GM08714 (cell line): ENCODE results near the gene MPHOSPH9.
"Not testable (repeated sequence)": the region's sequence is repeated elsewhere in the genome, so short reads cannot be mapped to it uniquely, and the experiment has no call there.

Source experiments
- H3K4me3 ChIP-seq: fragments of 200-500 bp; sonication (Bioruptor generic); 2 replicates; pipeline ENCODE4 v1.5.1; 2014; ENCODE audit warnings: mild to moderate bottlenecking, low read length, inconsistent platforms
- ZNF274 ChIP-seq: IDR thresholded peaks from 2 replicates; pipeline ENCODE4 v1.6.1; 2012; ENCODE audit warnings: mild to moderate bottlenecking, low read depth, low read length

Gene MPHOSPH9

GRCh38 chr12:123266679-123267277 lies 33.8 kb upstream of the MPHOSPH9 start:
- H3K4me3 ChIP-seq, result no peak overlapping the region
- TF ChIP-seq ZNF274, result no peak

GRCh38 chr12:123265851-123266678 lies 33.1 kb upstream of the MPHOSPH9 start:
- H3K4me3 ChIP-seq, result no peak overlapping the region
- no peak for TF ChIP-seq ZNF274

DNA sequence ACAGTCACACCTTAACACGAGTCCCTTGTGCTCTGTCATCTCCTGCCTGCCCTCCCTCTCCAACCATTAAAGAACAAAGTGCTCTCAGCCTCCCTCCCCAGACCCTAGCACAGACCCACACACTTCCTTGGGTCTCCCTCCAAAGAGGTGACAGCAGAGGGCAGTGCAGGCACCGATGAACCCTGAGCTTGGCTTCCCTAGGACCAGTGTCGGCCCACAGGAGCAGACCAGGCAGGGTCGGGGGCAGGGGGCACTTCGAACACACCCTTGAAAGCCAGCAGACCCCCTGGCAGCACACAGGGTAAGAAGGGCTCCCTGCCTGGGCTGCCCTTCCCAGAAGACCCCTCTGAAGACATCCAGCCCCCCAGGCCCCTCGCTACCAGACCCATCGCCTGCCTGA lies 31.7 kb upstream of the MPHOSPH9 start:
- H3K4me3 ChIP-seq, result no peak overlapping the region
- TF ChIP-seq ZNF274, result no peak

DNA sequence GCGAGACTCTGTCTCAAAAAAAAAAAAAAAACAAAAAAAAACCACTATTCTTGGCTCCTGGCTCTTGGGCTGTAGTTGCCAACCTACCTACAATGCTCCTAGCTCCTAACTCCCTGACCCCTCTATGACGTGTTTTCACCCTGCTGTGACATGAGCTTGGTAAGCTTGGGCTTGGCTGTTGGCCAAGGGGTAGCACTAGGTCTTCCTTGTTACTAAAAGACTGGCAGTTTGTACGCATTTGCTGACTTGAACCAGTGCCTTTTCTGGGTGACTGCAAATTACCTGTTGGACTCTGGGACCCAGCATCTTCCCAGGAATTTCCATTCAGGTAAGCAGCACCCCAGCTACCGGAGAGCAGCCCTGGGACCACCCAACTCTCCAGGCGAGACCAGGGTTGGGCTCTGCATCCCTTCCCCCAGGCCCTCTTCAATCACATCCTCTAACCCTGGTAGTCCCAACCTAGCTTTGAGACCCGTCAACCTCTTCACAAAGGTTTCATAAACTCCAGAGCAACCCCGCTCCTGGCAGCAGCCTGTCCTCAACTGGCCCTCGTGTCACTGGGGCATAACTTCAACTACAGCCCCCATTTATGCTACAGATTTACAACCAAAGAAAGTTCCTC lies 30.4 kb upstream of the MPHOSPH9 start:
- H3K4me3 ChIP-seq, result no peak overlapping the region
- no peak for TF ChIP-seq ZNF274

DNA sequence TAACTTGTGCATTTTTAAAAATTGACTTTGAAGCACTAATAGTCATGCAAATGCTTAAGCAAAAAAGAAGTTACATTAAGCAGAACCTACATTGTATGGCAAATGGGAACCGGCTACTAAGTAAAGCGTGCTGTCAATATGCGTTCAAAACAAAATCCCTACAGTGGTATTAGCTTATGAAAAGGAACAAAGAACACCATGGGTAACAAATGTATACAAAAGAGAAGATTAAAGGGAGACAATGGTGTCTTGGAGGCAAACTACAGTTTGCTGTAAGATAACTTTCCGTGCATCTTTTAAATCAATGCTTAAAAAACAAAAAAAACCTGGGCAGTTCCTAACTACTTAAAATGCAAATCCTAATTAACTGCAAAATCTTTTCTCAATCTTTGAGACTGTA lies 28.3 kb upstream of the MPHOSPH9 start:
- TF ChIP-seq ZNF274, result no peak
- no peak overlapping the region for H3K4me3 ChIP-seq

GRCh38 chr12:123260081-123260480 lies 27.1 kb upstream of the MPHOSPH9 start:
- no peak for TF ChIP-seq ZNF274
- H3K4me3 ChIP-seq, result no peak overlapping the region

GRCh38 chr12:123258593-123258992 lies 25.7 kb upstream of the MPHOSPH9 start:
- TF ChIP-seq ZNF274, result no peak
- no peak overlapping the region for H3K4me3 ChIP-seq

DNA sequence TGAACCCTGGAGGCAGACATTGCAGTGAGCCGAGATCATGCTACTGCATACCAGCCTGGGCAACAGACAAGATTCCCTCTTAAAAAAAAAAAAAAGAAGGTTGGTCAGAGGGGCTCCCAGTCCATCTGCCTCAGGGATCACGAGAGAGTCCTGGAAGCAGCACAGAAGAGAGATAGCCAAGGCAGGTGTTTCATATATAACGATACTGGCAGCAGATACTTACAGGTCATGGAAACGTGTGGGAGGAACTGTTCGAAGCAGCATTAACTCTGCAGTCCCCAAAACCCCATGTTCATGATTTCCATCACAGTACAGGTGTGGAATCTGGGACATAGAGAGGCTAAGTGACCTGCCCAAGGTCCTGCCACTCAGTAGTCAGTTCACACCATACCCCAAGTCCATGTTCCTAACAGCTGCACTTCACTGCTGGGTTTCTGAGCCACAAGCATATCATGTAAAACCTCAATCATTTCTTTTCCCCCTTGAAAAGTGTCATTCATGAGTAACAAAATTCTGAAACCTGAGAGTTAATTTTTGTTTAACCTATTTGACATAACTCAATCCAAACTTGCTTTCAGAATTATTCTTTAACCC lies 22.0 kb upstream of the MPHOSPH9 start:
- H3K4me3 ChIP-seq, result no peak overlapping the region
- TF ChIP-seq ZNF274, result no peak

DNA sequence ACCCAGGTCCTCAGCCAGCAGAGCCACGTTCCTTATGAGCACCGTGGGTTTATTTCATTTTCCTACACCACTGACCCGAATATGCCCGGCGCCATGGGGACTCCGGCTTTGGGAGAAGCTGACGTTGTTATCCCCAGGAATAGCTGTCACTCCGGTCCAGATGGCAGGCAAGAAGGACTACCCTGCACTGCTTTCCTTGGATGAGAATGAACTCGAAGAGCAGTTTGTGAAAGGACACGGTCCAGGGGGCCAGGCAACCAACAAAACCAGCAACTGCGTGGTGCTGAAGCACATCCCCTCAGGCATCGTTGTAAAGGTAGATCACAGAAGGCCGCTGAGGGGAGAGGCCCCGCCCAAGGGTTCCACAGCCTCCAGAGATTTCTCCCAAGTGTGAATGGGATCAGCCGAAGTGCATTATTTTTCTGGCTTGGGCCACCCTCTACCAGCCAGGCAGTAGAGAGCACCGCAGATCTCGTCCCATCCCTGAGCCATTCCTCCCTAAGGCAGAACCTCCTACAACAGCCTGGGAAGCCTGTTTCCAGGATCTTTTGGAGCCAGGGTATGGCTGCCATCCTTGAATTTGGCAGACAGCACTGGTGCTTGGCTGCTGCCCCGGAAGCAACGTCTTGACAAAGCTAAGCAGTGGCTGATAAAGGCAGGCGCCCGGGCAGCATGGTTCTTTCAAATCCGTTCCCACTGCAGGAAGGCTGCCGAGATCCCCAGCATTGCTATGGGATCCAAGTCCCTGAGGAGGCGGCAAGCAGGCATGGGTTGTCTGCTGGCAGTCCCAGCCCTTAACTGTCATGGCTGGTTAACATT lies 20.9 kb upstream of the MPHOSPH9 start:
- no peak for TF ChIP-seq ZNF274
- H3K4me3 ChIP-seq, result no peak overlapping the region

DNA sequence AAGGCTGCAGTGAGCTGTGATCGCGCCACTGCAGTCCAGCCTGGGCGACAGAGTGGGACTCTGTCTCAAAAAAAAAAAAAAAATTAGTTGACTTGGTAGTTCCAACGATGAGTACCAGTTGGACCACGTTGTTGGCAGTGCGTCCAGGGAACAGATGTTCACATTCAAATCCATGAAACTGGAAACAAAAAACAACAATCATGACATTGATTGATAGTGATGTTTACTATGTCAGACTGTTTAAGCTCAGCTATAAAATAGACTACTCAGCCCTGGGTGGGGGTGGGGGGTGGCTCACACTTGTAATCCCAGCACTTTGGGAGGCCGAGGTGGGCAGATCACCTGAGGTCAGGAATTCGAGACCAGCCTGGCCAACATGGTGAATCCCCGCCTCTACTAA lies 19.4 kb upstream of the MPHOSPH9 start:
- H3K4me3 ChIP-seq, result not testable (repeated sequence)

GRCh38 chr12:123251403-123252076 lies 18.6 kb upstream of the MPHOSPH9 start:
- no peak for TF ChIP-seq ZNF274
- H3K4me3 ChIP-seq, result no peak overlapping the region

DNA sequence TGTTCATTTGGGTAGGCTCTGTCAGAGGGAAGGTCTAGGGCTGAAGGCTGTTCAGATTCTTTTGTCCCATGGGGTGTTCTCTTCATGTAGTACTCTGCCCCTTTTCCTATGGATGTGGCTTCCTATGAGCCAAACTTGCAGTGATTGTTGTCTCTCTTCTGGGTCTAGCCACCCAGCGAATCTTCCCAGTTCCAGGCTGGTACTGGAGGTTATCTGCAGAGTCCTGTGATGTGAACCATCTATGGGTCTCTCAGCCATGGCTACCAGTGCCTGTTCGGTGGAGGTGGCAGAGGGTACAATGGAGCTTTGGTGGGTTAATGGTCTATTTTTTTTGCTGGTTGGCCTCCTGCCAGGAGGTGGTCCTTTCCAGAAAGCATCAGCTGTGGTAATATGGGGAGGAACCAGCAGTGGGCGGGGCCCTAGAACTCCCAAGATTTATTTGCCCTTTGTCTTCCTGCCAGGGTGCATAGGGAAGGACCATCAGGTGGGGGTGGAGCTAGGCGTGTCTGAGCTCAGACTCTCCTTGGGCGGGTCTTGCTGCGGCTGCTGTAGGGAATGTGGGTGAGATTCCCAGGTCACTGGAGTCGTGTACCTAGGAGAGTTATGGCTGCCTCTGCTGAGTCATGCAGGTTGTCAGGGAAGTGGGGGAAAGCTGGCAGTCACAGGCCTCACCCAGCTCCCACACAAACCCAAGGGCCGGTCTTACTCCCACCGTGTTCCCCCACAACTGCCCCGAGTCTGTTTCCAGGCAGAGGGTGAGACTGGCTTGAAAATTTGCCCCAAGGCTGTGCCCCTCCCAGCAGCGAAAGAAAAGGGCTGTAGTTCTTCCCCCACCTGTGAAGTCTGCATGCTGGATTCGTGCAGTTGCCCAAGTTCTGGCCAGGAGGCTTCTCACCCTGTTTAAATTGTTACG lies 17.8 kb upstream of the MPHOSPH9 start:
- no peak overlapping the region for H3K4me3 ChIP-seq
- no peak for TF ChIP-seq ZNF274

- H3K4me3 ChIP-seq, result not testable (repeated sequence)
Measured at GRCh38 chr12:123248996-123249741, 16.2 kb upstream of the MPHOSPH9 start.

GRCh38 chr12:123248129-123248528 lies 15.2 kb upstream of the MPHOSPH9 start:
- H3K4me3 ChIP-seq, result not testable (repeated sequence)
